Activated CD4-positive, alpha-beta T cell treated with anti-CD3 and anti-CD28 coated beads, Interleukin-2, amount 50 U/mL, for 16 hours (primary cell): ENCODE data around the gene TSACC.

Source experiments
- DNase-seq: peaks from one replicate; pipeline ENCODE4 v3.0.0-alpha.2; 2020

Gene TSACC

DNA sequence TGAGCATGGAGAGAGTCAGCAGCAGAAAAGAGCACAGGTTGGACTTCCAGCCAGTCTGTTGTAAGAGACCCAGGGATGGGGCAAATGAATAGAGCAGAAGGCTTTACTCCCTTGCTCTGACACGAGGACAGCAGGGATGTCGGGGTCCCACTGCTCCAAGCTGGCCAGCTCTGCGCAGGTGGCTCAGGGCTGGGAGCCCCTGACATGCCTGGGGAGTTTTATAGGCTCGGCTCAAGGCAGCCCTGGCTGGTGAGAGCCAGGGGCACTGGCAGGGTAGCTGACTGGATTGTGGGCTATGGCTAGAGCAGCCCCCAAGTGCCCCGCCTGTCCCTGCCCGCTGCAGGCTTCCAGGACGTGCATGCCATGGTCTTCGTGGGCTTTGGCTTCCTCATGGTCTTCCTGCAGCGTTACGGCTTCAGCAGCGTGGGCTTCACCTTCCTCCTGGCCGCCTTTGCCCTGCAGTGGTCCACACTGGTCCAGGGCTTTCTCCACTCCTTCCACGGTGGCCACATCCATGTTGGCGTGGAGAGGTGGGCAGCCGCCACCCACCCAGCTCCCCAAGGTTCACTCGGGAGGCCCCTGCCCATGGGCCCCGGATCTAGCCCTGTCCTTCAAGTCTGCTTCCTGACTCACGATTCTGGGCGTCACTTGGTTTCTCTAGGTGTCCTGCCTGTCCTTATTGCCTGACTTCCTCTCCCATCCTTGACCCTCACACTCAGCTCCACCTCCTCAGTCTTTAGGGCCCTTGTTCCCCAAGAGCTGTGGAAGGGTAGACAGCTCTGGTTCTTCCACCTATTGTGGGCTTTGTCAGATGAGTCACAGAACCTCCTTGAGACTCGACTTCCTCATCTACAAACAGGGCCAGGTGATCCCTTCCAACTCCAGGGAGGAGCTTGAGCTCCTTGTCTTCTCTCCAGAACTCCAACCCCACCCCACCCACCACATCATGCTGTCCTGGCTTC lies 38.9 kb downstream of the TSACC start:
- no peak for DNase-seq

- DNase-seq: no peak
These were observed 40.2 kb downstream of the TSACC start for GRCh38 chr1:156378557-156378956.

DNA sequence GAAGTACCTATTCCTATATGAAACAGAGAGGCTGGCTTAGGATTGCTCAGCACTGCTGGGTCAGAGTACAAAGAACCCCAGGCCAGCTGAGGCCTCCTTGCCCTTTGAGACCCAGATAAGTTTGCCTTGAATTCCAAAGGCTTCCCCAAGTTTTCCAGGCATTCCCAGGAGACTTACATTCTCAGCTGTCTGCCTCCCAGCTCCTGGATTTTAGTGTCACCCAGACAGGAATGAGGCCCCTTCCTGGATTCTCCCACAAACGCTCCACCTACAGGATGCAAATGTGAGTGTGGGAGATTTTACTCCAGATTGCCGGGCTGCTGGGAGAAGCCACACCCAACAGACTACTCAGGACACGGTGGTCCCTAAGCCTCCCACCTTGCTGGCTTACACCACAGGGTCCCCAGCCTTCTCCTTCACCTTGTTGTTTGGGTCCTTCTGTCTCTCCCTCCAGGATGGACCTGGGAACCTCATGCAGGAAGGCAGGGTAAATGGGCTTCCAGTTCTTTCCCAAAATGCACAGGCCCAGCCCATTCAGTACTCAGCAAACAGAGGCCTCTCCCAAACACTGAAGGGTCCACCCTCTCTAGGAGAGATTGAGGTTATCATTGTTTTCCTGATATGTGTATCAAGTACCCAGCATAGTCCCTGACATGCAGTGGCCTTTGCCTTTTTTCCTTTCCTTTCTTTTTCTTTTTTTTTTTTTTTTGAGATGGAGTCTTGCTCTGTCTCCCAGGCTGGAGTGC lies 41.3 kb downstream of the TSACC start:
- no peak for DNase-seq

DNA sequence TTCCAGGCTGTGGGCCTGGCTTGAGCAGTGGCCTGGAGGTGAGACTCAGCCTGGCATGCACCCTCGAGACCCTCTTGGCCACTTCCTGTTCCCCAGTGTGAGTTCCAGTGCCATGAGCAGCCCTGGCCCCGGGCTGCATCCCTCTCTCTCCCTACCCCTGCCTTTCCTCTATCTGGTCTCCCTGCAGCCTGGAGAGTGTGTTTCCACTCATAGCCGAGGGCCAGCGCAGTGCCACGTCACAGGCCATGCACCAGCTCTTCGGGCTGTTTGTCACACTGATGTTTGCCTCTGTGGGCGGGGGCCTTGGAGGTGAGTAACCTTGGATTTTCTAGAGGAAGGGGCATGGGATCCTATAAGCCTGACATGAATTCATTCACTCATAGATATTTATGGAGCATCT lies 44.2 kb downstream of the TSACC start:
- no peak for DNase-seq

DNA sequence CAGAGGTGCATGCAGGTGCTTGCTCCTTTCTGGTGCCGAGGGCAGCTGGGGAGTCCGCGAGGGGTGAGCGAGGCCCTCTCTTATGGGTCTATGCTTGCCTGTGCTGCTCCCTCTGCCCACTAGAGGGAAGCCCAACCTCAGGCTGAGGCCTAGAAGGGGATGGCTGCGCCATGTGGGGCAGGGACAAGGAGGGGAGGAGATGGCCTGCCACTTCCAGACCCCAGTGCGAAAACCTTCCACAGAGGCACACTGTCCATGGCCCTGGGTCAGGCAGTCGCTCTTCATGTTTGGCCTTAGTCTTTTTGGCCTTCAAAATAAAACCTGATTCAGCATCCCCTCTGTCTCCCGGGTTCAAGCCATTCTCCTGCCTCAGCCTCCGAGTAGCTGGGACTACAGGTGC lies 44.7 kb downstream of the TSACC start:
- DNase-seq: peak; percentile 66

GRCh38 chr1:156384007-156384406 lies 45.7 kb downstream of the TSACC start:
- no peak for DNase-seq

DNA sequence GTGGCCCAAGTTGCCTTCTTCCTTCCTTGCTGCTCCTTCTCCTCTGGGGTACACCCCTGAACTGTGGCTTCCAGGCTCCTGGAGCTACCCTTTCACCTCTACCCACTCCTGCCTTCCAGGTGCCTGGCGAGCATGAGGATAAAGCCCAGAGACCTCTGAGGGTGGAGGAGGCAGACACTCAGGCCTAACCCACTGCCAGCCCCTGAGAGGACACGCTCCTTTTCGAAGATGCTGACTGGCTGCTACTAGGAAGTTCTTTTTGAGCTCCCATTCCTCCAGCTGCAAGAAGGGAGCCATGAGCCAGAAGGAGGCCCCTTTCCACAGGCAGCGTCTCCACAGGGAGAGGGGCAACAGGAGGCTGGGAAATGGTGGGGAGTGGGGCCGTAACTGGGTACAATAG lies 46.3 kb downstream of the TSACC start:
- DNase-seq: no peak

DNA sequence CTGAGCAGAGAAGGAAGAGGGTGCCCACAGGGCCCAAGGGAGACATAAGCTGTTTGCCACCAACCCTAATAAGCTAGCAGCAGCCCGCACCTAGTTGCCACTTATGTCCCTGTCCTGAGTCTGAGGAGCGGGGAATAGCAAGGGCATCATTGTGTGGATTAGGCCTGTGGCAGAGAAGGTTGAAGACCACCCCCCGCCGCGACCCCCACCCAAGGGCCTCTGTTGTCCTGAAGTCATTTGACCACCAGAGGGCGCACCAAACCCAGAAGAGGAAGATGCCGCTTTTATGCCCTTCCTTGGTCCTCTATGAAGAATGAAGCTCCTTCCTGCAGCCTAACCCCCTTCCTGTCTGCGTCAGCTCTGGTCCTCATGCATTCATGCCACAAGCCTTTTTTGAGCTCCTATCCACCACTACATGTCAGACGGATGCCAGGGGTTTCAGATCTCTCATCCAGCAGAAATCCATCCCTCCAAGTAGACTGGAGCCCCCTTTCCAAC lies 47.3 kb downstream of the TSACC start:
- peak; percentile 77 for DNase-seq

DNA sequence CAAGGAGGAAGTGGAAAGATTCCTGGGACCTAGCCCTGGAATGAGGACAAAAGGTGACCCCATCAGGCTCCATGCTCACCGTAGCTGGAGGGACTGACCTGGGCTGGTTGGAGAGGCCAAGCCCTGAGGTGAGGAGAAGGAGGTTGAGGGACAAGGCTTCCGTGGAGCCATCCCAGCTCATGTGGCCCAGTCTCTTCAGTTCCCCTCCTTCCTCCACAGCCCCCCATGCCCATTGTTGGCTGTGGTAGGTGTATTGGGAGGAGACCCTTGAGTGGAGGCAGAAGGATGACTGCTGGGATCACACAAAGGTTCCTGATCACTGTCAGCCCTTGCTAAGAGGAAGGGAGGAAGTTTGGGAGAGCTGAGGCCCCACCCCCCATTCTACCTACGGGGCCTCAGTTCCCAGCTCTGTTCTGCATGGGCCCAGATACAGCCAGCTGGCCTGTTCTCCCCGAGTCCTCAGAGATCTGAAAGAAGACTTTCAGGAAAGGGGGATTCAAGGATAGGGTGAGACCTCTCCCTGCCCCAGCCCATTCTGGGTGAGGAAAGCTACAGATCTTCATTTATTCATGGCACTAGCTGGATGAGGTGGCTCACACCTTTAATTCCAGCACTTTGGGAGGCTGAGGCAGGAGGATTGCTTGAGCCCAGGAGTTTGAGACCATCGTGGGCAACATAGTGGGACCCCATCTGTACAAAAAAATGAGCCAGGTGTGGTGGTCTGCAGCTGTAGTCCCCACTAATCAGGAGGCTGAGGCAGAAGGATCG lies 48.0 kb downstream of the TSACC start:
- no peak for DNase-seq

GRCh38 chr1:156386949-156387869 lies 48.9 kb downstream of the TSACC start:
- DNase-seq: no peak

- DNase-seq: no peak
These were observed 49.5 kb downstream of the TSACC start for GRCh38 chr1:156387870-156388173.

GRCh38 chr1:156388174-156389137 lies 50.1 kb downstream of the TSACC start:
- DNase-seq: no peak

DNA sequence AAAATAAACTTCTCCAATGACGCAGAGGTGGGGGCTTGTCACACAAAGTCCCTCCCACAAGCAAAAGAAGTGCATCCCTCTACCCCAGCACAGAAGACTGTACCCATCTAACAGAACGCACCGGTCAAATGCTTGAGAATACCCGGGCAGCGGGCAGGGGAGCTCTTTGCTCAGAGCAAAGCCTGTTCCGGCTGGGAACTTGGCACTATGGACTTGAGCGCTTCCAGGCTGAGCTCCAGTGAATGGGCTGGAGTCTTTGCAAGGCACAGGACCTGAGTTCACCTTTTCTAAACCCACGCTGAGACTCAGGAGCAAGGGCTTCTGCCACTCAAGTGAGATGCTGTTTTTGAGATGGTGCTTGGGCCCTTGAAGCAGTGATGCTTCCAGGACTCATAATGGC lies 51.0 kb downstream of the TSACC start:
- no peak for DNase-seq

GRCh38 chr1:156390469-156391365 lies 52.4 kb downstream of the TSACC start:
- DNase-seq: no peak

- no peak for DNase-seq
These were observed 53.0 kb downstream of the TSACC start for GRCh38 chr1:156391366-156391677.

DNA sequence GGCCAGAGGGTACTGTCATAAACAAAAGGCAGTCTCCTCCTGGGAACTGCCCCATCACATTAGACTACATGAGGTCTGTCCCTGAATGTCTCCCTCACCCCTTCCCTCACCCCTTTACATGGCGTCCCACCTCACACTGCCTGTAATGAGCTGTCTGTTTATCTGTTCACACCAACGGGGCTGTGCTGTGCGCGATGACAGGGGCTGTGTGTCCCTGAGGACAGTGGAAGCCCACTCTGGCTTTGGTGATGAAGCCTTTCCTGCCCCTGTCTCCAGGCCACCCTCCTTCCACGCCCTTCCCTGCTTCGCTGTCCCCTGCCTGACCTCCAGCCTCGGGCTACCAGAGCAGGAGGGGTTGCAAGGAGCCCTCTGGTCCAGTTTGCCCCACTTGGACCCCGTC lies 53.4 kb downstream of the TSACC start:
- no peak for DNase-seq

GRCh38 chr1:156392452-156392853 lies 54.1 kb downstream of the TSACC start:
- DNase-seq: no peak

GRCh38 chr1:156393095-156393494 lies 54.8 kb downstream of the TSACC start:
- DNase-seq: no peak

GRCh38 chr1:156394082-156394481 lies 55.8 kb downstream of the TSACC start:
- DNase-seq: no peak

- DNase-seq: no peak
These were observed 56.6 kb downstream of the TSACC start for GRCh38 chr1:156394835-156395461.
